ENCODE results near the gene USF1.

DNA sequence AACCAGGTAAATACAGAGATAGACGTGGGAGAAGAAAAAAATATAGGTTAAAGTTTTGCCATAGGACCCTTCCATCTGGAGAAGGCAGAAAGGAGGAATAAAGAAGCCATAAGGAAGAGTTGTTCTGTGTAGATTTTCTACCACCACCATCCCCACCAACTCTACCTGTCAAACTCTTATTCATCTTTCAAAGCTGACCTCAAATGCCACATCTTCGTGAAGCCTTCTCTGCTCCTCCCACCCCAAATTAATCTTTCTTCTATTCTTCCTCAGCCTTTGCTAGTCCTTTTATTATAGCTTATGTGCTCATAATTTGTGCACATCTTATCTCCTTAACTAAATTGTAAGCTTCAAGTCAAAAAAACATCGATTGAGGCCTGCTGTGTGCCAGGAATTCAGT lies 44.8 kb upstream of the USF1 start:
- TF ChIP-seq CTCF (IDR thresholded peaks at IDR 0.05), result no peak
- no peak for TF ChIP-seq POLR2A (IDR thresholded peaks at IDR 0.05)
- no peak for TF ChIP-seq POLR2AphosphoS5 (IDR thresholded peaks at IDR 0.05)
- TF ChIP-seq EP300 (IDR thresholded peaks at IDR 0.05), result no peak

All from stomach (tissue), 4 donors.